ENCODE data around the gene ISM2.

ISM2 gene

DNA sequence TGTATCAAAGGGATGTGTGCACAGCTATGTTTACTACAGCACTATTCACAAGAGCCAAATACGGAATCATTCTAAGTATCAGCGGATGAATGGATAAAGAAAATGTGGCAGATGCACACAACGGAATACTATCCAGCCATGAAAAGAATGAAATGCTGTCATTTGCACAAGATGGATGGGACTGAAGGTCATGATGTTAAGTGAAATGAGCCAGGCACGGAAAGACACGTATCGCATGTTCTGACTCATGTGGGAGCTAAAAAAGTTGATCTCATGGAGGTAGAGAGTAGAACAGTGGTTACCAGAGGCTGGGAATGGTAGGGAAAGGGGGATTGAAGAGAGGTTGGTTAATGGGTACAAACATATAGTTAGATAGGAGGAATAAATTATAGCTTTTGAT lies 25.9 kb upstream of the ISM2 start:
- Histone ChIP-seq H3K27ac (ENCODE audit: low read length) (no peak overlapping the region), H3K36me3 (replicated peaks; ENCODE audit: insufficient read depth, low read length) (no peaks in the 10 kb centered on the region), H3K4me2 (ENCODE audit: low read depth, low read length) (no peak overlapping the region), H3K4me1 (ENCODE audit: low read length) (no peaks in the 10 kb centered on the region), H2AFZ (ENCODE audit: low read length) (no peak overlapping the region), H3K9me2 (replicated peaks; ENCODE audit: insufficient read depth, low read length) (no peaks in the 10 kb centered on the region), H3K9me3 (replicated peaks; ENCODE audit: insufficient read depth, low read length) (no peaks in the 10 kb centered on the region), H3K27me3 (replicated peaks; ENCODE audit: insufficient read depth, low read length) (no peaks in the 10 kb centered on the region), H3F3A (ENCODE audit: insufficient read depth, low read length) (no peaks in the 10 kb centered on the region), H3K4me3 (ENCODE audit: low read length) (no peak overlapping the region), H3K9ac (ENCODE audit: low read length) (no peak overlapping the region), H4K20me1 (ENCODE audit: insufficient read depth, low read length) (no peaks in the 10 kb centered on the region), H3K79me2 (ENCODE audit: low read length) (no peaks in the 10 kb centered on the region)
- TF ChIP-seq, protein P1, sequence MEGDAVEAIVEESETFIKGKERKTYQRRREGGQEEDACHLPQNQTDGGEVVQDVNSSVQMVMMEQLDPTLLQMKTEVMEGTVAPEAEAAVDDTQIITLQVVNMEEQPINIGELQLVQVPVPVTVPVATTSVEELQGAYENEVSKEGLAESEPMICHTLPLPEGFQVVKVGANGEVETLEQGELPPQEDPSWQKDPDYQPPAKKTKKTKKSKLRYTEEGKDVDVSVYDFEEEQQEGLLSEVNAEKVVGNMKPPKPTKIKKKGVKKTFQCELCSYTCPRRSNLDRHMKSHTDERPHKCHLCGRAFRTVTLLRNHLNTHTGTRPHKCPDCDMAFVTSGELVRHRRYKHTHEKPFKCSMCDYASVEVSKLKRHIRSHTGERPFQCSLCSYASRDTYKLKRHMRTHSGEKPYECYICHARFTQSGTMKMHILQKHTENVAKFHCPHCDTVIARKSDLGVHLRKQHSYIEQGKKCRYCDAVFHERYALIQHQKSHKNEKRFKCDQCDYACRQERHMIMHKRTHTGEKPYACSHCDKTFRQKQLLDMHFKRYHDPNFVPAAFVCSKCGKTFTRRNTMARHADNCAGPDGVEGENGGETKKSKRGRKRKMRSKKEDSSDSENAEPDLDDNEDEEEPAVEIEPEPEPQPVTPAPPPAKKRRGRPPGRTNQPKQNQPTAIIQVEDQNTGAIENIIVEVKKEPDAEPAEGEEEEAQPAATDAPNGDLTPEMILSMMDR (IDR thresholded peaks at IDR 0.05; ENCODE audit: low read length) = no peak
- TF ChIP-seq EZH2 (optimal IDR thresholded peaks at IDR 0.05; ENCODE audit: low read depth, low read length) = no peak
- no peak for DNase-seq

DNA sequence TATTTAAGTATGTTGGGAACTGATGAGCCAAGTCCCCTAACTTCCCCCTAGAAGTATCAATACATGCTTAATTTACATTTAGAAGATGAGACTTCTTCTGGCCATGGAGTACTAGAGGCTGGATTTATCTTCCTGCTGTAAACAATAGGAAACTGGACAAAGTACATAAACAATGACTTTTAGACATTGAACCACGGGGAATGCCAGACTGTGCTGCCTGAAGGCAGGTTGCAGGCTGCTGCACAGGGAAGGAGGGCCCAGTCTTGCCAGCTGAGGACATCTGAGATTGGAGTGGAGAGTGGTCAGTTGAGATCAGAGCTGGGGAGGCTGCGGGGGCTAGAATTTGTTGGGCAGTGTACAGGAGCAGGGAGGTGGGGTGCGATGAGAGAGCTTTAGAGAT lies 24.5 kb upstream of the ISM2 start:
- Histone ChIP-seq H3K4me1 (ENCODE audit: low read length) (no peaks in the 10 kb centered on the region), H3K27me3 (replicated peaks; ENCODE audit: insufficient read depth, low read length) (no peaks in the 10 kb centered on the region), H3K9me2 (replicated peaks; ENCODE audit: insufficient read depth, low read length) (no peaks in the 10 kb centered on the region), H2AFZ (ENCODE audit: low read length) (no peak overlapping the region), H3K27ac (ENCODE audit: low read length) (no peak overlapping the region), H4K20me1 (ENCODE audit: insufficient read depth, low read length) (no peaks in the 10 kb centered on the region), H3K9me3 (replicated peaks; ENCODE audit: insufficient read depth, low read length) (no peaks in the 10 kb centered on the region), H3K4me3 (ENCODE audit: low read length) (no peak overlapping the region), H3K79me2 (ENCODE audit: low read length) (no peaks in the 10 kb centered on the region), H3K36me3 (replicated peaks; ENCODE audit: insufficient read depth, low read length) (no peaks in the 10 kb centered on the region), H3F3A (ENCODE audit: insufficient read depth, low read length) (no peaks in the 10 kb centered on the region), H3K4me2 (ENCODE audit: low read depth, low read length) (no peak overlapping the region), H3K9ac (ENCODE audit: low read length) (no peak overlapping the region)
- DNase-seq = no peak
- TF ChIP-seq EZH2 (optimal IDR thresholded peaks at IDR 0.05; ENCODE audit: low read depth, low read length) (no peak), EZH2phosphoT487 (IDR thresholded peaks at IDR 0.05; ENCODE audit: low read length) (no peak)
- TF ChIP-seq, protein P1 (IDR thresholded peaks at IDR 0.05; ENCODE audit: low read length) = no peak

DNA sequence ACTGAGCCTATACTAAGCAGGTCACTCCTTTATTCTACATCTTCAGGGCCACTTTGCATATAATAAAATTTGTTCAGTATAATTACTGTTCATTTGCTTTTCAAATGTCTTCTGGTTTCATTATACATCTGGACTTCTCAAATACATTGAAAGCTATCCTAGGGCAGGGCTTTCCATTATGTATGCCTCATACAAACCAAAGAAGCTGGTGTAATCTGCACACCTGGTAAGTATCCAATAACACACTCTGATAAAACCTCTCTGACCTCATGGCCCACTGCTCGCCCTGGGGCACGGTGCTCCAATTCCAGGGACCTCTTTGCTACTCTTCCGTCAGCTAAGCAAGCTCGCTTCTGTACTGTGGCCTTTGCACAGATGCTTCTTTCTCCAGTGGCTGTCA lies 21.9 kb upstream of the ISM2 start:
- Histone ChIP-seq H3K9ac (ENCODE audit: low read length) (no peak overlapping the region), H3K36me3 (replicated peaks; ENCODE audit: insufficient read depth, low read length) (no peaks in the 10 kb centered on the region), H2AFZ (ENCODE audit: low read length) (no peak overlapping the region), H4K20me1 (ENCODE audit: insufficient read depth, low read length) (no peaks in the 10 kb centered on the region), H3K9me3 (replicated peaks; ENCODE audit: insufficient read depth, low read length) (no peaks in the 10 kb centered on the region), H3K4me2 (ENCODE audit: low read depth, low read length) (no peak overlapping the region), H3K9me2 (replicated peaks; ENCODE audit: insufficient read depth, low read length) (no peaks in the 10 kb centered on the region), H3K27ac (ENCODE audit: low read length) (no peak overlapping the region), H3K4me3 (ENCODE audit: low read length) (no peak overlapping the region), H3K27me3 (replicated peaks; ENCODE audit: insufficient read depth, low read length) (no peaks in the 10 kb centered on the region), H3K4me1 (ENCODE audit: low read length) (no peaks in the 10 kb centered on the region), H3F3A (ENCODE audit: insufficient read depth, low read length) (no peaks in the 10 kb centered on the region), H3K79me2 (ENCODE audit: low read length) (no peaks in the 10 kb centered on the region)
- TF ChIP-seq EZH2phosphoT487 (IDR thresholded peaks at IDR 0.05; ENCODE audit: low read length) (no peak), EZH2 (optimal IDR thresholded peaks at IDR 0.05; ENCODE audit: low read depth, low read length) (no peak)
- TF ChIP-seq, protein P1 (IDR thresholded peaks at IDR 0.05; ENCODE audit: low read length) = no peak
- DNase-seq = no peak

Data from MM.1S (cell line).